MV-4-11 (cell line): ENCODE measurements around the gene C8A.
A peak's percentile ranks its signal among the peaks of the same experiment; 100 is the strongest.

Experiments
- DNase-seq: peaks from one replicate; lab custom pipeline; 2025; lab: John Stamatoyannopoulos, UW

C8A gene

DNA sequence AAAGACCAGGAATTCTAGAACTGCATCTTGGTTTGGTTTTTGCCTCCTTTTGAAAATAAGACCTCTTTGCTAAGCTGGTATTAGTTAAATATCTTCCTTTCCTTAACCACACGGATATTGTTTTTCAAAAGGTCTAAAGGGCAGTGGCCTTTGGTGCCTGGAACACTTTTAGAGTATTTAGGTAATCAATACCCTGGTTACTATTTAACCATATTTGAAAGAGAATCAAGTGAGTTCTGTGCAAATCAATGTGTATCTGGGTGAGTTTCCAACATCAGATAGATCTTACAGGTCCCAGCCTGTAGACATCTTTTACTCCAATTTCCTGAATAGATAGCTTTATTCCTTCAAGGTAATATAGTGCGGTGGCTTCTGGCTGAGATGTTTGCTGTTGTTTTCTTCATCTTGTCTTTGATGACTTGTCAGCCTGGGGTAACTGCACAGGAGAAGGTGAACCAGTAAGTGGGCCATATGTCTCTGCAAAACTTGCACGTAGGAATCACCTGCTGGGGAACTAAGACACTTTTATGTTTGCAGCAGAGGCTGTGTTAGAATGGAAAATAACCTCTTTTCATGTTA lies at the start of gene C8A:
Gene C8A (plus strand): TSS at position 277 of the 579 bp plus-strand sequence. CDS start 105 bp downstream, at position 382.
- no peak for DNase-seq

DNA sequence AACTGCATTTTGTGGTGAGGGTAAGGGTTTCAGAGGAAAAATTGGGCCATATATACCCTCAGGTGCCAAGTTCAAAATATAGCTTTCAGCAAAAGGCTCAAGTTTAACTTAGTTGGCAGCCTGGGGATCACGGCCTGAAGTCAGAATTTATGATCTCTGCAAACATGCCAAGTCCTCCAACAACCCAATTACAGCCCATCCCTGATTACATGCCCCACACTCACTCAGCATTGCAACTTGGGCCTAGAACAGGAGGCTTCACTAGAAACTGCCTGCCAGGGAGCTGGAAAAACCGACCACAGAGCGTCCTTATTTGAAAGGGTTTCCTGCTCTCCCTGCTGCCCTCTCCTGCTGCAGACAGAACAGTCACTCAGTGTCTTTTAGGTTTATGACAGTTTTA lies 47.8 kb upstream of the C8A start:
- DNase-seq, result no peak

DNA sequence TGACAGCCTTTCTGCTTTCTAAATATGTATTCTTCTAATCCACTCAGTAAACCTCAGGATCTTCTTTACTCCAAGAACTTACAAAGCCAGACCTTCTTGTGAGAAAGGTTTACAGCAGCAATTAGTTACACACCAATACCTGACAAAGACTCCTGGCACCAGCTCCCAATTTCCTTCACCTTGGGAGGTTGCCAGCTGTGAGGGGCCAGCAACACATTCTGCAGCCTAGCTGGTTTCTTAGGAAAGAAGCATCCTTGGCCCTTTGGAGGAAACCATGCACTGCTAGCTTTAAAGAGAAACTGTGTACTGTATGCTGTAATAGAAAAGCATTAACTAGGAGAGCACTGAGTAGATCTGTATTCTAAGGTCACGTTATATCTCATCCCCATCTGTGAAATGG lies 46.2 kb upstream of the C8A start:
- no peak for DNase-seq

DNA sequence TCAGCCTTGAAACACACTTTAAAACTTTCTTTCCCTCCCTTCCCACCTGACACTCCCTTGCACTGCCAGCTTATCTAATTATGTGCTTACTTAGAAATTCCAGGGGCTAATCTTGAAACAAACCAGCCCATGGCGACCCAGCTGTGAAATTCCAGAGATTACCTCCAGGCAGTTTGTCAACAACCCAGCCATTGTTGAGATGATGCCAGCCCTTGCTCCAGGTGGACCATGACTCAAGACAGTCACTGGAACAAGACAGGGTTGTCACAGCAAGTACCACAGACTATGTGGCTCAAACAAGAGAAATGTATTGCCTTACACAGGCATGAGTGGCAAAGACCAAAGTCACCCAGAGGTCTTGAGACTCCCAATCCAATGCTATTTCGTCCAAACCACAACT lies 43.3 kb upstream of the C8A start:
- DNase-seq, result no peak

DNA sequence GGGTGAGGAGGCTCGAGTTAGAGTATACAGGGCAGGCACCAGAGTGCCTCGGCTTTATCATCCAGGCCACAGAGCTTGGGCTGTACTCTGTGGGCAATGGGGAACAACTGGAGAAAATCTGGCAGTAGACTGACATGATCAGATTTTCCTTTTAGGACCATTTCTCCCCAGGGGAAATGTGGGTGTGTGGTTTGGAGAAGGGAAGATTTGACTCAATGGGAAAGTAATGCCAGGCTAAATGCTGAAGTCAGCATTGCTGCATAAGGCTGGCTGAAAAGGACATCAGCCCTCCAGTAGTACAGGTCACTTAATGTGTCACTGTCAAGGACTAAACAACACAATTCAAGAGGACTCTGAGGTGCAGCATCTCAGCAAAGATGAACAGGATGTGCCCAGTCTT lies 40.4 kb upstream of the C8A start:
- no peak for DNase-seq

DNA sequence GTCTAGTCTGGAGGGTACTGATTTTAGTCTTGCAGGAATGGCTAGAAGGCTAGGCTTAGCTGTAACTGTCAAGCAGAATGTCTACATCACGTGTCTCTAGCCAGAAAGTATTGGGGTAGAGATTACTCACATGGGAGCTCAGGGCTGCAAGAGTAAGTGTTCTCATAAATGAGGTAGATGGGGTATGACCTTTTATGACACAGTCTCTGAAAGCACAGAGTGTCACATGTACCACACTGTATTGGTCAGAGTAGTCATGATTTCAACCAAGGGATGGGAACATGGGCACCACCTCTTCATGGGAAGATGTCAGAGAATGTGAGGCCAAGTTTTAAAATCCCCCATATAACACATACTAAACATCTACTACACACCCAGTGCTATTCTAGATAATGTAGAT lies 38.3 kb upstream of the C8A start:
- DNase-seq, result no peak

DNA sequence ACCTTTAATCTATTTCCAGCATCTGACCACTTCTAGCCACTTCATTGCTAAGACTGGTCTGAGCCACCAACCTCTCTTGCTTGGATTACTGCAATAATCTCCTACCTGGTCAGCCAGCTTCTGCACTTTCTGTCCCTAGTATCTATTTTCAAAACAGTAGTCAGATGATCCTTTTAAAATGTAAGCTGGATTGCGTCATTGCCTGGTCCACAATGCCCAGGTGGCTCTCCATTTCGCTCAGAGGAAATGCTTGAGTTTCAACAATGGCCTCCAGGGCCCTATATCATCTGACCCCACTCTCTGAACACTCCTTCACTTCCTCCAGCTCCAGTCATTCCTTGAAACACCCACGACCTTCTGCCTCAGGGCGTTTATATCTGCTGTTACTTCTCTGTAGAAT lies 37.7 kb upstream of the C8A start:
- no peak for DNase-seq

DNA sequence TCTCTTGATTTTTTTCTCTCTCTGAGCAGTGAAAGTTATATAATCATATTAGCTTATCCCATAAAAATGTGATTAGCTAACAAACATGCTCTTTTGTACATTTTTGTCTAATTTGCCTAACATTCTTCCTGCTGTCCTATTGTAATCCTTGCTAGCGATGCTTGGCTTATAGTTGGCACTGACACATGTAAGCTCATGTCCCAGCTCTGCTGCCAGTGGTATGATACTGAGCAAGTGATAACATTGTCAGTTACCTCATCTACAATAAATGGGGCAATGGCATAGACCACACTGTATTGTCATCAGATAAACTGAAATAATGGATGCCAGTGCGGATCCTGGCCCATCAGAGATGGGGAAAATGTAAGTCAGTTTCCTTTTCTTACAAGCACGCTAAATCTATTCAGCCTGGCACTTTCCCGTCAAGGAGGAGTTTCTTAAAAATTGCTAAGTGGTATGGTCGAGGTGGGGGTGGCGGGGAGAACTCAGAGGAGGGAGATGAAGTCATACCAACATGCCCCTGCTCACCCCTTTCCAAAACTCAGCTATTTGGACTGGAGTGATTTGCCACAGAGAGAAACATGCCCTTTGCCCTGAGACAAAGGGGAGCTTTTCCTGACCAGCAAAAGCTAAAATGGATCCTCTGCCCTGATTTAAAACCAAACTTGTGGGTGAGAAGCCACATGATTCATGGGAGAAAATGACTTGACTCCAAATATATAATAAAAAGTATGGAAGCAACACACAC lies 36.7 kb upstream of the C8A start:
- no peak for DNase-seq

DNA sequence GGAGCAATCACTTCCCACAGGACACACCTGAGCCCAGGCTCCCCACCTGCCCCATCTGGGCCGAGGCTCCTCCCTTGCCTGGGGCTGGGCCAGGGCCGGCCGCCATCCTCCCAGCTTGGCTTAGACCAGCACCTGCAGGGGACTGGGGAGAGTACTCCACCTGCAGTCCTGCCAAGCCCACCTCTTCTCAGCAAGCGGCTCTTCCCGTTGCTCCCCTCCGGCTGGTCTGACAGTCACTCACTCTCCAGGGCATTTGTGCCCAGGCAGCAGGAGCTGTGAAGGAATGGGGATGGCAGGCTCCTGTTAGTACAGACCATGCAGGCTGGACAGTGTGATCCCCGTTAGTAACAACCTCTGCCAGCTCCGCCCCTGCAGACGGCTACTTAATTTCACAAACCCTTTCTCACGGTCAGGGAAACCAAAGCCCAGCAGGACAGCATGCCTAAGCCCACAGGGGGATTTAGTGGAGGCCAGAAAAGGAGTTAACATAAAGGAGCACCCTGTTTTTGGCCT lies 35.2 kb upstream of the C8A start, which contains the start of gene FYB2:
Gene FYB2 (minus strand): TSS at position 18 of the 513 bp plus-strand sequence. CDS start 114 bp downstream, outside the sequence.
- no peak for DNase-seq

DNA sequence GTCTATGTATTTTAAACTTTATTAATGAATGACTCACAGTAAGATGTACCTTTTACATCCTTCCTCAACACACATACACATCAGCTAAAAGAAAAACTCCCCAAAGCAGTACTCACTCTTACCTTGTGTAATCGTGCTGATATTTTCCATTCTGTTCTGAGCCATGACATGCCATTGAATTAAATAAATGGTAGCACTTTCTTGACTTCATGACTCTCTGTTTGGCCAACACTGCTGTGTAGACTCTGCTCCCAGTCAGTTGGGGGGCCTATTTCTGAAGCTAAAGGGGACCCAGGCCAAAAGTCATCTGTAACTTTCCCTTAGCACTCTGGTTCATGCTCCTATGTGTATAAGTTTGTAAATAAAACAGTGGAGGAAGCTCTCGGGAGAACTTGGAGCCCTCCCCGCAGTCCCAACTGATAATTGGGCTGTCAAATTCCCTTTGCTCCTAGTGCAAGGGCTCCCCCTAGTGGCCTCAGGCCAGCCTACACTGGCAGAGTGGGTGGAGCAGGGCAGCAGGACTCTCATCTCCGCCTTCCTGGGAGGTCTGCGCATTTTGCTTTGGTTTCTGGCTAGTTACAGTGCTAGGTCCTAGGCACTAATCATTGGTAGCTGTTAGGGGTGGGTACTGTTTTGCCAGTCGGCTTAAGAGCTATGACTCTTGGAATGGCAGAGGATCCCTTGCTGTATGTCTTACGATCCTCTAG lies 33.7 kb upstream of the C8A start:
- peak; percentile 7 for DNase-seq

DNA sequence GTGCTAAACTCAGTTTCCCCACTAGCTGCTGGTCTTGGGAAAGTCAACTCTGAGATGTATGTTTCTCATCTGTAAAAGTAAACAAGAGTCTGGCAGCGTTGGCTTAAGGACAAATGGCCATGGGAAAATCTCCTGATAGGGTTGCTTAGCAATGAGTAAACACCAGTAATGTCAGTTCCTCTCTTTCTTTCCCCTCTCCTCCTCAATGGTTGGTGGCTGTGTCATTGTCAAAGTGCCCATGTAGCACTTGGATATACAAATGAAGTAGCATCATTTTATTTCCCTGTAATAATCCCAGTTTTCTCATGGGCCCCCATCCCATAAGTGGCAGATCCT lies 33.2 kb upstream of the C8A start:
- no peak for DNase-seq

DNA sequence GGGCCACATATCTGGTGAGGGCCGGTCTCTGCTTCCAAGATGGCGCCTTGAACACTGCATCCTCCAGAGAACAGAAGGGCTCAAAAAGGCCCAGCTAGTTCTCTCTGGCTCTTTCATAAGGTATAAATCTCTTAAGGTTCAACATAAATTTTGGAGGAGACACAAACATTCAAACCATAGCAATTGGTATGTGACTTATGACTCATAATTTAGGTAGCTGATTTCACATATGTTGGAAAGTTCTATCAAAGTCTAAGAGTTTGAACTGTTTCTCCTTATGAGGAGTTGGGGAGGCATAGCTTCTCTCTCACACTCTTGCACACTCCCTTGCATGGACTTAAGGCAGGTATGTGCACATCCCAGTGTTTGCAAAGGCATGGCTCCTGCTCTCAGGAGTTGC lies 30.3 kb upstream of the C8A start:
- no peak for DNase-seq

DNA sequence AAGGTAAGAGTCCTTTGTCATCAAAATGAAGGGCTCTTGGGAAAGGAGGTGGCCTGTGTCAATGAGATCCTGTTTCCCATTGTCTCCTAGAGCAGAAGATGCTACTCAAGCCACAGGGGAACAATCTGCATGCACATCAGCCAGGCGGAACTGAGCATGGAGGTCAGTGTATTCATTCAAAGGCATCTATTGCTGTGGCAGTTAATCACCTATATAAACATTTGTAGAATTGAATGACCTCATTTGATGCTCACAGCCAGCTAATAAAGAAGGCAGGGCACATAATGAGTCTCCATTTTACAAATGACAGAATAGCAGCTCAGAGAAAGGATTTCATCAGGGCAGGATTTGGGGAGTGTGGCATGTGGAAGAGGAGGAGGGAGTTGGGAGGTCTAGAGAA lies 29.7 kb upstream of the C8A start:
- DNase-seq, result no peak

DNA sequence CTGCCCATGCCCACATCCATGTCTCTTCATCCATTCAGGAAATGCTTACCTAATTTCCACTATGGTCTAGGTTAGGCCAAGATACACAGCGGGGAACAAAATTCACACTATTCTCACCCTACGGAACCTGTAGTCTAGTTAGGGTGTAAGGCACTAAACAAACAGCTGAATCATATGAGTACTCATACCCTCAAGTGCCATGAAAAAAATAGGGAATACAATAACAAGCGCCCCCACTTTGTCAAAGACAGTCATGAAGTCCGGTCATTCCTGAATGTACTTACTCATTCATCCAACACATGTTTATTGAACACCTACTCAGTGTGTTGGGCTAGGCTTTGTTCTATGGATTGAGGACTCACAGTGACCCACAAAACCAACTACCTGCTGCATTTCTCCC lies 29.2 kb upstream of the C8A start:
- no peak for DNase-seq

DNA sequence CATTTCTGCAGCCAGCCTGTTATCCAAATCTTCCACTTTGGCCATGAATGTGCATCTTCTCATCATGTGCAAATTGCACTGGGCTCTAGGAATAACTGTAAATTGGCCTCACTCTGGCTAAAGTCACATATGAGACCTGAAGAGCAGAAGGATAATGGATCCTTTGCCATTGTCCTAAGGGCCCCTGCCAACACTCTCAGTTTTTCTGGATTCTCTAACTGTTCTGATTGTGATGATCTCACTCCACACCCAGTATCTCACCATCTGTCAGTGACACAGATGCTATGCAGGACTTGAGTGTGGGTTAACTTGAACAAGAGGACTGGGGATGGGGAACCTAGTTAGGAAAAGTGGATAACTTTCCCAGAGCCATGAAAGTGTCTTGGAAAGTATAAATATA lies 26.9 kb upstream of the C8A start:
- DNase-seq, result no peak

DNA sequence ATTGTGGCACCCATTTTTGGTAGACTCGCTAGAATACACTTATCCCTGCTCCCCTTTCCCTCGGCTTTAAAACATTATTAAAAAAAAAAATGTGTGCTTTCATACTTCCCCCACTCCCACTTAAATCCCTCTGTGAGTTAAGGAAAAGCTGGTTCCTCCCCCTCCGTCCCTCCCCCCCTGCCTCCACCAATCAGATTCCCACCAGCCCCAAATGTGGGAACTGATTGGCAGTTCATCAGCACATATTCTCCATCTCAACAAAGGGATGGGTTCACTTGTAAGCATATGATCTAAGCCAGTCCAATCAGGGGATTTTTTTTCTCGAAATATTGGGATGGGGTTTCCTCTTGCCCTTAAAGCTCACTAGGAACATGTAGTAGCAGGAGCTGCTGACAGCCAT lies 24.5 kb upstream of the C8A start:
- no peak for DNase-seq

DNA sequence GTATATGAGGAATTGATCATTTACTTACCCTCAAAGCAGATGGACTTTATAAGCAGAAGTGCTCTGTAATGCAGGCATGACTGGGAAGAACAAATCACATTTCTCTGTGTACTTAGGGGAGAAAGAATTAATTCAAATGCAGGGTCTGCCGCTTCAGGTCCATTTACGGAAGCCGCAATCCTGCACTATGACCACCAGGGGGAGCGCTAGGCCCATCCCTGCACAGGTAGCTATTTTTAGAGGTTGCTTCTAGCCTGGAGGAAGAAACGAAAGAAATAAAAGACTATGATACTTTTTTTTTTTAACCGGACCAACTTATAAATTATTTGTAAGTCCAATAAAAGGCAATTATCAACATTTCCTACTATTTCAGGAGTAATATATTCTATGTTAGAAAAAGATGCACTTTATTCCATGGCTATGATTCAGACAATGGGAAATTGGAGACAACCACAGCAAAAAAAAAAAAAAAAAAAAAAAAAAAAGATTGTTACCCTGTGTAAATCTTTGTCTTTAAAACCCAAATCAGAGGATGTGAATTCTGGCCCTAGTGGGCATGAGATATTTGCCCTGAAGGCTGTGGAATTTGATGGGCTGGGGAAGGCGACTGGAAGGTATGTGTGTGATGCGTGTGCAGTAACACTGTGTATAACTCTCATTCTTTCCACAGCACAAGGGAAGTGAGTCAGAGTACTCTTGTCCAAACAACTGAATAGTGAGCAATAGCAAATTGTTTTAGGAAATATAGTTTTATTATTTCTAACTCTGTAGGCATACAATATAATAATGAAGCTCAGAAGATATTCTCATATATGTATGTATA lies 22.5 kb upstream of the C8A start:
- DNase-seq, result peak; percentile 54

DNA sequence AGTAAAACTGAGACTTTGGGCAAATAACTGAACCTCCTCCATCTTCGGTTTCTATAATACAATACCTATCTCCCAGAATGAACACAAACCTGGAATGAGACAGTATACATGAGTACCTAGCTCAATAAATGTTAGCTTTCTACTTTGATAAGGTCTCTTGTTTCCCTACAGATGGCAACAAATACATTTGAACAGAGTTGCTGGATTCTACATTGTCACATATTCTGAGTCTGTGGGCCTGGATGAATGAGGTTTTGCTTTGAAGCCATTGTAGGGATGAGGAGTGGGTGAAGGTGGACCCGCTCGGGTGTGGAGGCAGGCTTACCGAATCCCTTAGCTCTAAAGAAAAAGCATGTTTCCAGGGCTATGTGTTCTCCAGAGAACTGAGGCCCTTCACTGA lies 21.5 kb upstream of the C8A start:
- no peak for DNase-seq

DNA sequence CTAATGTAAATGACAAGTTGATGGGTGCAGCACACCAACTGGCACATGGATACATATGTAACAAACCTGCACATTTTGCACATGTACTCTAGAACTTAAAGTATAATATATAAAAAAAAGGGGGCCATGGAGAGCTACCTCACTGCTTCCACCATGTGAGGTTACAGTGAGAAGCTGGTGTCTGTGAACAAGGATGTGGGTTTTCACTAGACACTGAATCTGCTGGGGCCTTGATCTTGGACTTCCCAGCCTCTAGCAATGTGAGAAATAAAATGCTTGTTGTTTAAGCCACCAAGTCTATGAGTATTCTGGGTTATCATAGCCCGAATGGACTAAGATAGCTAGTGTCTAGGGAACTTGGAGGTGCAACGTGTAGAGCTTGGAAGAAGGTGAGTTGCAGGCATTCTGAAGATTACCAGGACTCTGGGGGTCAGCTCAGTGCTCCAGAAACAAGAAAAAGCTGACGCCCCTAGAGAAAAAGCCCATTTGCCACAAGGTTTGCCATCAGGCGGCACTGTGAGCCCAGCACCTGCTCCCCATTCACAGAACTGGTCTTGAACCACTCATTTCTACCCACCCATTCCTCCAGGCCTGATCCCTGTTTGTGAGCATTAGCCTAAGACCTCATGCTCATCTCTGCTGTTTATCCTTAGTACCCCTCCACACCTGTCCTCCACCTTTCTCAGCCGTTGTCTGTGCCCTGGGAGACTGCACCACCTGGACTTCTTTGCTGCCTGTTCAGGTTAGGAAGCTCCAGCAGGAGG lies 20.3 kb upstream of the C8A start:
- DNase-seq, result no peak

DNA sequence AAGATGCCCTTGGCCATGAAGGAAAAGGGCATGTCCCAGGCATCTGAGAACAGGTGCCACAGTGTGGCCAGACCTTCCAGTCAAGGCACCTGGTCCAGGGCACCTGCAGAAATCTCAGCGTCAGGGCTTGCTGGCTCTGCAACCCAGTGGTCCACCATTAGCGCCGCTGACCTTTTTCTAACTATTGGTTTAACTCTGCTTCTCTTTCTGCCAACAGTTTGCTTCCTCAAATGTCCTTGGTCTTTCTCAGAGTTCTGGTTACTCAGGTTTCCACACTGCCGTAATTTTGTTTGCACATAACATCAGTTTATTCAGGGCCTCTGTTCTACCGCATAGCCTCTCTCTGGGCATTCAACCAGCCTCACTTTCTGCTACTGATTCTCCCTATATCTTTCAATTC lies 18.9 kb upstream of the C8A start:
- DNase-seq, result no peak

DNA sequence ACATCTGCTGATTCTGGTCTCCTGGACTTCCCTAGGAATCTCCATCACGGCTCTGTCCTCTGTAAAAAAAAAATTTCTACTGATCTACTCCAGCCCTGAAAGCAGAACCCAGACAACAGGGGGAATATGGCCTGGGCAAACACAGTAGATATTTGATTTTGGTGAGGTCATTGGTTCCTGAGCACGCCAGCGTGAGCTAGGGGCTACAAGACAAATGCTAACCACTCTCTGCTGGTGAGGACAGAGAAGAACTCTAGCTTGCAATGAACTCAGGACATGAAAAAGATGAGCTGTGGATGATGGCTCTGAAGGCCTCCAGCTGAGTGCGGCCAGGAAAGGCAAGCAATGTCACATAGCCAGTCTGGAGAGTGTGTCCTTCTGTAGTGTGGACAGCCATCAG lies 18.2 kb upstream of the C8A start:
- no peak for DNase-seq
